PC-9 (cell line): ENCODE results near the gene ROBO1.

ENCODE experiments used
- EZH2 ChIP-seq: fragments of 200-600 bp; sonication (generic); IDR thresholded peaks from 2 replicates; pipeline ENCODE4 v1.8.0; 2017; ENCODE audit warnings: antibody characterized with exemption, low read depth
- TF ChIP-seq, protein P1 (sequence below): fragments of 200-600 bp; sonication (generic); conservative IDR thresholded peaks from 2 replicates; pipeline ENCODE4 v1.6.1; 2017; ENCODE audit warnings: mixed run types, antibody characterized with exemption, mild to moderate bottlenecking, moderate library complexity

DNA sequence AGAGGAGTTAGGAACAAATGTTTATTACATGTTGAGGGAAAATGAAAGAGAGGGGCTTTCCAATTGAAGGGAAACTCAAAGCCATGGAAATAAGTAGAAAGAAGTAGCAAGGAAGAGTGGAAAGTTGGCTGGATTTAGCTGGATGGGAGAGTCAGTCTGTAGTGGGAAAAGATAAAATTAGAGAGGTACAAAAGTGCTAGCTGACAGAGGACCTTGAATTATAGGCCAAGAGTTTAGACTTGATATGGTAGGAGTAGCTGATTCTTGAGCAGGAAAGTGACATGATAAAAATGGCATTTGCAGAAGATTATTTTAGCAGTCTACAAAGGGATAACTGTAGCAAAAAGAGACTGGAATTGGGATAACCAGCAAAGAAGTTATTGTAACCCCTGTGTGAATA, 425.8 kb downstream of the ROBO1 start:
- TF ChIP-seq, protein P1, sequence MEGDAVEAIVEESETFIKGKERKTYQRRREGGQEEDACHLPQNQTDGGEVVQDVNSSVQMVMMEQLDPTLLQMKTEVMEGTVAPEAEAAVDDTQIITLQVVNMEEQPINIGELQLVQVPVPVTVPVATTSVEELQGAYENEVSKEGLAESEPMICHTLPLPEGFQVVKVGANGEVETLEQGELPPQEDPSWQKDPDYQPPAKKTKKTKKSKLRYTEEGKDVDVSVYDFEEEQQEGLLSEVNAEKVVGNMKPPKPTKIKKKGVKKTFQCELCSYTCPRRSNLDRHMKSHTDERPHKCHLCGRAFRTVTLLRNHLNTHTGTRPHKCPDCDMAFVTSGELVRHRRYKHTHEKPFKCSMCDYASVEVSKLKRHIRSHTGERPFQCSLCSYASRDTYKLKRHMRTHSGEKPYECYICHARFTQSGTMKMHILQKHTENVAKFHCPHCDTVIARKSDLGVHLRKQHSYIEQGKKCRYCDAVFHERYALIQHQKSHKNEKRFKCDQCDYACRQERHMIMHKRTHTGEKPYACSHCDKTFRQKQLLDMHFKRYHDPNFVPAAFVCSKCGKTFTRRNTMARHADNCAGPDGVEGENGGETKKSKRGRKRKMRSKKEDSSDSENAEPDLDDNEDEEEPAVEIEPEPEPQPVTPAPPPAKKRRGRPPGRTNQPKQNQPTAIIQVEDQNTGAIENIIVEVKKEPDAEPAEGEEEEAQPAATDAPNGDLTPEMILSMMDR: no peak
- TF ChIP-seq EZH2: no peak
